ENCODE measurements around the gene ACTN2.

Gene ACTN2

GRCh38 chr1:236706183-236706582 lies 19.9 kb downstream of the ACTN2 start:
- Histone ChIP-seq H3K79me2 (ENCODE audit: low read length) (no peaks in the 10 kb centered on the region), H3K4me2 (ENCODE audit: low read length) (no peak overlapping the region), H3K4me1 (ENCODE audit: low read length) (no peaks in the 10 kb centered on the region), H3K36me3 (replicated peaks; ENCODE audit: low read depth, low read length) (no peaks in the 10 kb centered on the region), H4K20me1 (ENCODE audit: insufficient read depth, low read length) (no peaks in the 10 kb centered on the region), H3K4me3 (ENCODE audit: low read length) (no peak overlapping the region), H3K9me3 (ENCODE audit: insufficient read depth, low read length) (no peaks in the 10 kb centered on the region), H3K27ac (ENCODE audit: low read length) (no peak overlapping the region), H2AFZ (ENCODE audit: low read depth, low read length) (no peak overlapping the region), H3K27me3 (ENCODE audit: low read depth, low read length) (no peaks in the 10 kb centered on the region; the same call in 1 of the 2 replicates), H3K9ac (ENCODE audit: low read length) (no peak overlapping the region)
- TF ChIP-seq CTCF (IDR thresholded peaks at IDR 0.05; ENCODE audit: low read depth, low read length) (no peak), EZH2phosphoT487 (IDR thresholded peaks at IDR 0.05; ENCODE audit: low read depth) (no peak)

- Histone ChIP-seq H3K27me3 (ENCODE audit: low read depth, low read length) (no peaks in the 10 kb centered on the region; the same call in 1 of the 2 replicates), H3K9ac (ENCODE audit: low read length) (no peak overlapping the region), H4K20me1 (ENCODE audit: insufficient read depth, low read length) (no peaks in the 10 kb centered on the region), H3K27ac (ENCODE audit: low read length) (no peak overlapping the region), H3K4me2 (ENCODE audit: low read length) (no peak overlapping the region), H3K4me1 (ENCODE audit: low read length) (no peaks in the 10 kb centered on the region), H3K36me3 (replicated peaks; ENCODE audit: low read depth, low read length) (no peaks in the 10 kb centered on the region), H3K9me3 (ENCODE audit: insufficient read depth, low read length) (no peaks in the 10 kb centered on the region), H3K4me3 (ENCODE audit: low read length) (no peak overlapping the region), H3K79me2 (ENCODE audit: low read length) (no peaks in the 10 kb centered on the region), H2AFZ (ENCODE audit: low read depth, low read length) (no peak overlapping the region)
- TF ChIP-seq EZH2phosphoT487 (IDR thresholded peaks at IDR 0.05; ENCODE audit: low read depth) (no peak), CTCF (IDR thresholded peaks at IDR 0.05; ENCODE audit: low read depth, low read length) (no peak)
Observed at GRCh38 chr1:236710328-236710892, 24.1 kb downstream of the ACTN2 start.

- no peak overlapping the region for H2AFZ ChIP-seq (ENCODE audit: low read depth, low read length)
- no peak overlapping the region for H3K9ac ChIP-seq (ENCODE audit: low read length)
- no peak overlapping the region for H3K27ac ChIP-seq (ENCODE audit: low read length)
- no peak overlapping the region for H3K4me2 ChIP-seq (ENCODE audit: low read length)
- TF ChIP-seq EZH2phosphoT487 (IDR thresholded peaks at IDR 0.05; ENCODE audit: low read depth): no peak
- TF ChIP-seq CTCF (IDR thresholded peaks at IDR 0.05; ENCODE audit: low read depth, low read length): no peak
- H3K79me2 ChIP-seq (ENCODE audit: low read length): no peaks in the 10 kb centered on the region
- no peaks in the 10 kb centered on the region for H3K36me3 ChIP-seq (replicated peaks; ENCODE audit: low read depth, low read length)
- H4K20me1 ChIP-seq (ENCODE audit: insufficient read depth, low read length): no peaks in the 10 kb centered on the region
- H3K27me3 ChIP-seq (ENCODE audit: low read depth, low read length): peaks cover 21% of the 10 kb centered on the region
- H3K4me1 ChIP-seq (ENCODE audit: low read length): no peaks in the 10 kb centered on the region
- no peak overlapping the region for H3K4me3 ChIP-seq (ENCODE audit: low read length)
- H3K9me3 ChIP-seq (ENCODE audit: insufficient read depth, low read length): no peaks in the 10 kb centered on the region
Observed at GRCh38 chr1:236716160-236716559, 29.9 kb downstream of the ACTN2 start.

GRCh38 chr1:236717811-236718210 lies 31.5 kb downstream of the ACTN2 start:
- Histone ChIP-seq H3K27ac (ENCODE audit: low read length) (no peak overlapping the region), H3K4me1 (ENCODE audit: low read length) (no peaks in the 10 kb centered on the region), H2AFZ (ENCODE audit: low read depth, low read length) (no peak overlapping the region), H3K36me3 (replicated peaks; ENCODE audit: low read depth, low read length) (no peaks in the 10 kb centered on the region), H3K27me3 (ENCODE audit: low read depth, low read length) (peaks cover 21% of the 10 kb centered on the region), H3K79me2 (ENCODE audit: low read length) (no peaks in the 10 kb centered on the region), H4K20me1 (ENCODE audit: insufficient read depth, low read length) (no peaks in the 10 kb centered on the region), H3K4me3 (ENCODE audit: low read length) (no peak overlapping the region), H3K4me2 (ENCODE audit: low read length) (no peak overlapping the region), H3K9me3 (ENCODE audit: insufficient read depth, low read length) (no peaks in the 10 kb centered on the region), H3K9ac (ENCODE audit: low read length) (no peak overlapping the region)
- no peak for TF ChIP-seq EZH2phosphoT487 (IDR thresholded peaks at IDR 0.05; ENCODE audit: low read depth)
- TF ChIP-seq CTCF (IDR thresholded peaks at IDR 0.05; ENCODE audit: low read depth, low read length): no peak
